ENCODE data around the gene TDRD7.
"Not testable (repeated sequence)": the region's sequence is repeated elsewhere in the genome, so short reads cannot be mapped to it uniquely, and the experiment has no call there.

Gene TDRD7

GRCh38 chr9:97425336-97425972 lies 13.6 kb downstream of the TDRD7 start:
- no peak for DNase-seq (ENCODE audit: low read depth in 2 of 2)

DNA sequence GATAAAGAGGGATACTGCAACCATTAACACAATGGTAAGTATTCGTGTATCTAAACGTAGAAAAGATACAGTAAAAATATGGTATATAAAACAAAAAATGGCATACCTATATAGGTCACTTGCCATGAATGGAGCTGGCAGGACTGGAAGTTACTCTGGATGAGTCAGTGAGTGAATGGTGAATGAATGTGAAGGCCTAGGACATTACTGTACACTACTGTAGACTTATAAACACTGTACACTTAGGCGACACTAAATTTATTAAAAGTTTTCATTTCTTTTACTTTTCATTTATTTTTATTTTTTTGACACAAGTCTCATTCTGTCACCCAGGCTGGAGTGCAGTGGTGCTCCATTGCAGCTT lies 14.1 kb downstream of the TDRD7 start:
- DNase-seq (ENCODE audit: low read depth in 2 of 2) = no peak

DNA sequence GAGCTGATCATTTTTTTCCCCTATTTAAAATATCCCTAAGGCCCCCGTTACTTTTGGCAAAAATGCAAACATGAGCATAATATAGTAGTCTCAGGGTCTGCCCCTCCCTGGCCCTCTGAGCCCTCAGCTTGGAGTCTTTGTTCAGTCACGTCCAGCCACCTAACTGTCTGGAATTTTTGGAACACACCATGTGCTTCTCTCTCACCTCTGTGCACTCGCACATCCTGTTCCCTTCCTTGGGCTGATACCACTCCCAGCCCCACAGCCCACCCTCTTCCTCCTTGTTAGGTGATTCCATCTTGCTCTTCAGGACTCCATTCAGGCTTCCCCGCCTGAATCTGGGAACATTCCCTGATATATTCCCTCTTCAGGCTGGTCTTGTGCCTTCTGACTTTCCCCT lies 16.0 kb downstream of the TDRD7 start:
- DNase-seq (ENCODE audit: low read depth in 2 of 2) = no peak

DNA sequence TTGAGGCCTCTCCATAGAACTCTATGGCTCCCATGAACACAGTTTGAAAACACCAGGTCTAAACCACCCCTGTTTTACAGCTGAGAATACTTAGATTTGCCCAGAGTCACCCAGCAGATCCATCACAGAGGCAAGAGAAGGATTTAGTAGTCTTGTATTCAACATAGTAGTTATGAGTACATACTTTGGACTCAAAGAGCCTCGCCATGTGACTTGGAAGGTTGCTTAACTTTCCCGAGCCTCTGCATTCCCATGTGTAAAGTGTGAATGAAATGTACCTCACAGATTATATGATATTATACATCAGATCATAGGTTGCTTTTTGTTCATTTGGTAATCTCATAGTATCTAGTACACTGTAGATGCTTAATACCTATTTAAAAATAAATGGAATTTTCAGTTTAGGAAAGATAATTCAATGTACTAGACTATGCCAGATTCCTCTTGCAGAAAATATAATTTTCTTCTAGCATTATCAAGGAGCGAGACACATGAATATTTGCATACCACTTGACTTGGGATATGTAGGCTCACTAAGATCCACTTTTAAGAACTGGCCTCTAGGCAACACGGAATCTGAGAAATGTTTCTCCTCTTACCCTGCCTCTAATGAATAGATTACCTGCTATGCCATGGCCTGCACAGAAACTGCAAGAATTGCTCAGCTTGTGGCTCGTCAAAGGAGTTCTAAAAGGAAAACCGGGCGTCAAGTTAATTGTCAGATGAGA lies 18.6 kb downstream of the TDRD7 start:
- no peak for DNase-seq (ENCODE audit: low read depth in 2 of 2)

- no peak for DNase-seq (ENCODE audit: low read depth in 2 of 2)
Observed at GRCh38 chr9:97431044-97431441, 19.1 kb downstream of the TDRD7 start.

GRCh38 chr9:97431549-97432143 lies 19.8 kb downstream of the TDRD7 start:
- DNase-seq (ENCODE audit: low read depth in 2 of 2) = no peak

GRCh38 chr9:97437051-97437600 lies 25.2 kb downstream of the TDRD7 start:
- DNase-seq (ENCODE audit: low read depth in 2 of 2) = no peak

GRCh38 chr9:97438257-97438656 lies 26.4 kb downstream of the TDRD7 start:
- DNase-seq (ENCODE audit: low read depth in 2 of 2) = no peak

GRCh38 chr9:97438666-97439065 lies 26.8 kb downstream of the TDRD7 start:
- DNase-seq (ENCODE audit: low read depth in 2 of 2) = no peak

- no peak for DNase-seq (ENCODE audit: low read depth in 2 of 2)
Observed at GRCh38 chr9:97440160-97440559, 28.3 kb downstream of the TDRD7 start.

- DNase-seq (ENCODE audit: low read depth in 2 of 2) = no peak
Observed at GRCh38 chr9:97441729-97442128, 29.8 kb downstream of the TDRD7 start.

- DNase-seq (ENCODE audit: low read depth in 2 of 2) = no peak
Observed at GRCh38 chr9:97445119-97445701, 33.3 kb downstream of the TDRD7 start.

GRCh38 chr9:97447001-97447400 lies 35.1 kb downstream of the TDRD7 start:
- no peak for DNase-seq (ENCODE audit: low read depth in 2 of 2)

DNA sequence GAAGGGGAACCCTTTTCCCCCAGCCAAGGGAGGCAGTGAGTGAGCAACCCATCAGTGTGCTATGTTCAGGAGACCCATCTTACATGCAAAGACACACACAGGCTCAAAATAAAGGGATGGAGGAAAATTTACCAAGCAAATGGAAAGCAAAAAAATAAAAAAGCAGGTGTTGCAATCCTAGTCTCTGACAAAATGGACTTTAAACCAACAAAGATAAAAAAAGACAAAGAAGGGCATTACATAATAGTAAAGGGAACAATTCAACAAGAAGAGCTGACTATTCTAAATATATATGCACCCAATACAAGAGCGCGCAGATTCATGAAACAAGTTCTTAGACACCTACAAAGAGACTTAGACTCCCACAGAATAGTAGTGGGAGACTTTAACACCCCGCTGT lies 41.7 kb downstream of the TDRD7 start:
- DNase-seq (ENCODE audit: low read depth in 2 of 2) = not testable (repeated sequence)

DNA sequence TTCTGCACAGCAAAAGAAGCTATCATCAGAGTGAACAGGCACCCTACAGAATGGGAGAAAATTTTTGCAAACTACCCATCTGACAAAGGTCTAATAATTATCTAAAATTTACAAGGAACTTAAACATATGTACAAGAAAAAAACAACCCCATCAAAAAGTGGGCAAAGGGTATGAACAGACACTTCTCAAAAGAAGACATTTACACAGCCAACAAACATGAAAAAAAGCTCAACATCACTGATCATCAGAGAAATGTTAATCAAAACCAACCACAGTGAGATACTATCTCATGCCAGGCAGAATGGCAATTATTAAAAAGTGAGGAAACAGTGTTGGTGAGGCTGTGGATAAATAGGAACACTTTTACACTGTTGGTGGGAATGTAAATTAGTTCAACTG lies 44.9 kb downstream of the TDRD7 start:
- not testable (repeated sequence) for DNase-seq (ENCODE audit: low read depth in 2 of 2)

DNA sequence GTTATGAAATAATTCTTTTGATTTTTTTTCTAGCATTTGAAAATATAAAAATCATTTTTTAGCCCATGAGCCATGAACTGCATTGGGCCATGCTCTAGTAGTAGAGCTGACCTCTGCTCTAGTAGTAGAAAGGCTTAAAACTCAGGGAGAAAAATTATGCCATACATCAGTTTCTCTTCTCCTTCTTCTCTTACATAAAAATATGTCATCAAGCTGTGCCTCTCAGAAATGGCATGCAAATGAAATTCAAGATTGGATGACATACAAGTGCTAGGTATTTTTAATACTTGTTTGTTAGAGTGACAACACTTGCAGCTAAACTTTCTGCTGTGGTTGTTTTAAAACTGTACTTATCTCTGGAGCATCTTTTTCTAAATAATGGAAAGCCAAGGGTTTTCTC lies 47.4 kb downstream of the TDRD7 start:
- DNase-seq (ENCODE audit: low read depth in 2 of 2) = no peak

DNA sequence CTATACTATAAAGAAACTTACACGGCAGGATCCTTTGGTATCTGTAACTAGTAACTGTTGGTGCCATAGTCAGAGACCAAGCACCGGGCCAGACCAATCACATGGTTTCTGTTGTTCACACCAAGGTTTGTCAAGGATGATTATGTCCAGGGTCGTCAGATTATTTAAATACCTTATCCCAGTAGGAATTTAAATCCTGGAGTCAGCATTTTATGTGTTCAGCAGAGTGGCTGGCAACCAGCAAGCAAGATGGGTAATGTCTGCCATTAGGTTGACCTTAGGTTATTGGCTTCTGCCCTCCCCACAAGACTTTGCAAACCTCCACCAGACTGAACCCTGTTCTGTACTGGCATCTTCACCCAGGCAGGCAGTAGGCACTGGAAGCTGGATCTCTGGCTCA lies 50.3 kb downstream of the TDRD7 start:
- DNase-seq (ENCODE audit: low read depth in 2 of 2) = no peak

- DNase-seq (ENCODE audit: low read depth in 2 of 2) = no peak
Observed at GRCh38 chr9:97462914-97463313, 51.0 kb downstream of the TDRD7 start.

GRCh38 chr9:97468658-97469448 lies 57.0 kb downstream of the TDRD7 start:
- peak; percentile 7 to 17 for DNase-seq (ENCODE audit: low read depth in 2 of 2)

- DNase-seq (ENCODE audit: low read depth in 2 of 2) = no peak
Observed at GRCh38 chr9:97470076-97470475, 58.2 kb downstream of the TDRD7 start.

GRCh38 chr9:97473717-97474116 lies 61.8 kb downstream of the TDRD7 start:
- DNase-seq (ENCODE audit: low read depth in 2 of 2) = no peak
